Common myeloid progenitor, CD34-positive (primary cell): ENCODE measurements around the gene KPNA4.

Experiments used
- CTCF ChIA-PET: fragments of 350-600 bp; sonication (Branson Sonifier 250); formaldehyde crosslinking; loops from one replicate; lab custom pipeline; 2021; ENCODE audit warnings: antibody characterized with exemption; lab: Charles Lee
- POLR2A ChIA-PET: fragments of 350-600 bp; sonication (Branson Sonifier 250); formaldehyde crosslinking; loops from one replicate; lab custom pipeline; 2021; ENCODE audit warnings: antibody characterized with exemption; lab: Charles Lee
- DNase-seq, 3 donors: peaks; one replicate each; pipeline versions ENCODE4 v3.0.0 to v3.0.0-alpha.2; 2013
- H3K27ac ChIP-seq, 2 experiments: 1 replicate in 1 of 2; 2 replicates in 1 of 2; pipeline ENCODE4 v1.7.0; 2013; ENCODE audit warnings: inconsistent platforms in 2 of 2, low read length in 2 of 2, mild to moderate bottlenecking in 2 of 2, low read depth in 1 of 2, moderate library complexity in 1 of 2; ENCODE audit not compliant: severe bottlenecking in 2 of 2, insufficient read depth in 1 of 2, poor library complexity in 1 of 2
- H3K27me3 ChIP-seq, 5 experiments: replicated peaks in 2 of 5; 1 replicate in 3 of 5; 2 replicates in 2 of 5; pipeline versions ENCODE4 v1.6.1 to v1.7.0; 2013; ENCODE audit warnings: low read length in 4 of 5, mild to moderate bottlenecking in 2 of 5, moderate library complexity in 2 of 5, inconsistent platforms in 1 of 5; ENCODE audit not compliant: insufficient read depth in 5 of 5, control insufficient read depth in 4 of 5
- H3K36me3 ChIP-seq, 4 experiments: 1 replicate in 2 of 4; 2 replicates in 2 of 4; pipeline versions ENCODE4 v1.6.1 to v1.7.0; 2013; ENCODE audit warnings: low read length in 3 of 4, control low read depth in 1 of 4, mild to moderate bottlenecking in 1 of 4; ENCODE audit not compliant: control insufficient read depth in 4 of 4, insufficient read depth in 4 of 4
- H3K4me1 ChIP-seq, 4 experiments: 1 replicate in 3 of 4; 2 replicates in 1 of 4; pipeline versions ENCODE4 v1.6.1 to v1.7.1; 2013; ENCODE audit warnings: low read length in 3 of 4, mild to moderate bottlenecking in 3 of 4, control low read depth in 1 of 4, inconsistent platforms in 1 of 4, moderate library complexity in 1 of 4; ENCODE audit not compliant: control insufficient read depth in 4 of 4, insufficient read depth in 4 of 4; ENCODE audit errors: control extremely low read depth in 1 of 4
- H3K4me3 ChIP-seq, 7 experiments: 1 replicate in 4 of 7; 2 replicates in 3 of 7; pipeline versions ENCODE4 v1.5.1 to v1.7.0; 2013; ENCODE audit warnings: mild to moderate bottlenecking in 7 of 7, low read length in 6 of 7, moderate library complexity in 6 of 7, inconsistent platforms in 2 of 7, low read depth in 2 of 7, control low read depth in 1 of 7; ENCODE audit not compliant: insufficient read depth in 4 of 7, control insufficient read depth in 1 of 7; ENCODE audit errors: extremely low read depth in 1 of 7
- H3K9me3 ChIP-seq, 5 experiments: 1 replicate in 4 of 5; 2 replicates in 1 of 5; pipeline versions ENCODE4 v1.6.1 to v1.7.1; 2013; ENCODE audit warnings: low read length in 4 of 5, mild to moderate bottlenecking in 2 of 5, inconsistent platforms in 1 of 5, low read depth in 1 of 5, moderate library complexity in 1 of 5; ENCODE audit not compliant: control insufficient read depth in 4 of 5, insufficient read depth in 2 of 5; ENCODE audit errors: control extremely low read depth in 1 of 5
- WGBS: methylation state at CpG from one replicate; pipeline ENCODE4 v1.1.5; 2013; ENCODE audit not compliant: insufficient coverage; 5-methylcytosine and 5-hydroxymethylcytosine counted together

Gene KPNA4

GRCh38 chr3:160553827-160554226 lies 11.5 kb downstream of the KPNA4 start:
- CTCF ChIA-PET: interaction anchor here (1.8 kb wide), 1 partner anchor 10 kb away, joined by 8 read pairs; no protein-coding TSS in a partner anchor
- peaks cover 1 to 22% (median 10%) of the 10 kb centered on the region in 5 experiments for H3K9me3 ChIP-seq
- H3K4me1 ChIP-seq: no peaks in the 10 kb centered on the region
- no peak for DNase-seq
- POLR2A ChIA-PET: interaction anchor here (1.7 kb wide), 1 partner anchor 10 kb away, joined by 4 read pairs; no protein-coding TSS in a partner anchor
- H3K4me3 ChIP-seq: no peak overlapping the region
- WGBS: no CpG with 5 or more reads among the region's 1 CpG
- H3K27ac ChIP-seq: no peak overlapping the region
- H3K27me3 ChIP-seq: no peaks in the 10 kb centered on the region
- H3K36me3 ChIP-seq: peaks cover 0 to 24% (median 11%) of the 10 kb centered on the region in 4 experiments

- H3K9me3 ChIP-seq: peaks cover 0 to 25% (median 12%) of the 10 kb centered on the region in 5 experiments
- no peaks in the 10 kb centered on the region for H3K27me3 ChIP-seq
- 94% methylated on average over 2 of the region's 4 CpGs for WGBS
- H3K4me3 ChIP-seq: no peak overlapping the region
- peaks cover 0 to 9% (median 5%) of the 10 kb centered on the region in 4 experiments for H3K4me1 ChIP-seq
- peaks cover 0 to 19% (median 8%) of the 10 kb centered on the region in 4 experiments for H3K36me3 ChIP-seq
- POLR2A ChIA-PET: no interaction called here
- DNase-seq: no peak
- no peak overlapping the region for H3K27ac ChIP-seq
- CTCF ChIA-PET: no interaction called here
Measured at GRCh38 chr3:160546727-160547126, 18.6 kb downstream of the KPNA4 start.

DNA sequence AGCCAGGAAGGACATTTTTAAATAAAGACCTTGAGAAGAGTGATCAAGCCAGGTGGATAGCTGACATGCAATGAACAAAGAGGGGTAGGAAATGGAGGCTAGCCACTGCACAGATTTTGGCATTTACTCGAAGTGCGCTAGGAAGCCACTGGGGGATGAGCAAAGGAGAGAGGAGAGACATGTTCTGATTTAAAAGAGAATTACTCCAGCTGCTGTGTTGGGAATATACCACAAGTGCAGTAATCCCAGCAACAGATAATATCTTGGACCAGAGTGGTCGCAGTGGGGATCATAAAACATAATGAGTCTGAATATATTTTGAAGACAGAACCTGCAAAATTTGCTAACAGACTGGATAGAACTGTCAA lies 19.9 kb downstream of the KPNA4 start:
- WGBS: 87% methylated on average over 3 of the region's 3 CpGs
- peaks cover 0 to 8% (median 4%) of the 10 kb centered on the region in 4 experiments for H3K36me3 ChIP-seq
- peaks cover 0 to 9% (median 5%) of the 10 kb centered on the region in 4 experiments for H3K4me1 ChIP-seq
- peaks cover 0 to 17% (median 6%) of the 10 kb centered on the region in 5 experiments for H3K9me3 ChIP-seq
- POLR2A ChIA-PET: no interaction called here
- no peak overlapping the region for H3K4me3 ChIP-seq
- no peak overlapping the region for H3K27ac ChIP-seq
- no peaks in the 10 kb centered on the region for H3K27me3 ChIP-seq
- DNase-seq: no peak
- CTCF ChIA-PET: no interaction called here

GRCh38 chr3:160544844-160545503 lies 20.4 kb downstream of the KPNA4 start:
- peaks cover 0 to 11% (median 2%) of the 10 kb centered on the region in 5 experiments for H3K9me3 ChIP-seq
- no peak overlapping the region for H3K4me3 ChIP-seq
- H3K27me3 ChIP-seq: no peaks in the 10 kb centered on the region
- POLR2A ChIA-PET: interaction anchor here (0.7 kb wide), 1 partner anchor 12 kb away, joined by 4 read pairs; no protein-coding TSS in a partner anchor
- H3K27ac ChIP-seq: no peak overlapping the region
- CTCF ChIA-PET: no interaction called here
- peaks cover 0 to 8% (median 1%) of the 10 kb centered on the region in 4 experiments for H3K36me3 ChIP-seq
- peaks cover 0 to 9% (median 5%) of the 10 kb centered on the region in 4 experiments for H3K4me1 ChIP-seq
- DNase-seq: peak in 2 of 3 donors; percentile 33 to 54
- 33% methylated on average over 1 of the region's 2 CpGs for WGBS

DNA sequence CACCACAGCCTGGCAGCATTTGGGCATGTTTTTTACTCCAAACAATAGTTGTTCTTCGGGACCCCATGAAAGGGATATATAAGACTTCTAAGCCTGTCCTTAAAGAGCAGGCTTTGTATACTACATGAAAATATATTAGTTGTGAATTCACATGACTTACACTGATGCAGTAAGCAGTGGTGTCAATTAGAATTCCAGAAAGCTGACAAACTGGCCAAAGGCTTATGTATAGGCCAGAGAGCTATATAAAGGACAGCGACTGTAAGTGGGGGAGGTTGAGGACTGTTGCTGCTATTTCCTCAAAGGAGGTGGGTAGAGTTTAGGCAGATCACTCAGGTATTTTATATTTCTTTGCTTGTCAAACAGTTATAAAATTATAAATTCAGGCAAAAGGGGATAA lies 24.8 kb downstream of the KPNA4 start:
- peaks cover 0 to 8% (median 0%) of the 10 kb centered on the region in 4 experiments for H3K36me3 ChIP-seq
- no peak overlapping the region for H3K4me3 ChIP-seq
- ChIA-PET CTCF (interaction anchor here (1.7 kb wide), 1 partner anchor 12 kb away, joined by 3 read pairs; no protein-coding TSS in a partner anchor), POLR2A (no interaction called here)
- no peaks in the 10 kb centered on the region for H3K27me3 ChIP-seq
- H3K4me1 ChIP-seq: peaks cover 0 to 5% (median 3%) of the 10 kb centered on the region in 4 experiments
- no peaks in the 10 kb centered on the region for H3K9me3 ChIP-seq
- DNase-seq: no peak
- WGBS: no CpG with 5 or more reads among the region's 2 CpGs
- H3K27ac ChIP-seq: no peak overlapping the region

DNA sequence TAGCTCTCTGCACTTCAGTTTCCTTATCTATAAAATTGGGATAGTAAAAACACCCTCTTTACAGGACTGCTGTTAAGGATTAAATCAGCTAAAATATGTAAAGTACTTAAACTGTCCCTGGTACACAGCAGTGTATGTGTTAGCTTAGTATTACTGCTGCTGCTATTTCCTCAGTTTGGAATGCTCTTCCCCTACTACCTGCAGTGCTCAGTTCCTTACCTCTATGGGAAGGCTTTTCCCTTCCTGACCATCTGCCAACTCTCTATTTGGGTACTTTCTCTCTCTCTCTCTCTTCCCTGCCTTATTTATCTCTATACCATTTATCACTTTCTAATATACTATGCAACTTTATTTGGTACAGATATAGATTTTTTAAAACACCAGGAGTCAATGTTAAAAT lies 26.5 kb downstream of the KPNA4 start:
- no peak overlapping the region for H3K27ac ChIP-seq
- no peaks in the 10 kb centered on the region for H3K9me3 ChIP-seq
- no peaks in the 10 kb centered on the region for H3K27me3 ChIP-seq
- H3K4me1 ChIP-seq: peaks cover 0 to 3% (median 0%) of the 10 kb centered on the region in 4 experiments
- no peak for DNase-seq
- CTCF ChIA-PET: interaction anchor here (0.9 to 1.0 kb wide), 2 partner anchors 9 to 19 kb away, joined by 3 read pairs; no protein-coding TSS in a partner anchor
- no peak overlapping the region for H3K4me3 ChIP-seq
- POLR2A ChIA-PET: no interaction called here
- H3K36me3 ChIP-seq: peaks cover 2 to 13% (median 8%) of the 10 kb centered on the region in 4 experiments

- WGBS: 71% methylated on average over 1 of the region's 1 CpG
- ChIA-PET POLR2A (no interaction called here), CTCF (no interaction called here)
Measured at GRCh38 chr3:160537729-160538128, 27.6 kb downstream of the KPNA4 start.

More at GRCh38 chr3:160537729-160538128, 27.6 kb downstream of the KPNA4 start:
- Histone ChIP-seq H3K27me3 (no peaks in the 10 kb centered on the region), H3K27ac (no peak overlapping the region), H3K4me3 (no peak overlapping the region), H3K36me3 (peaks cover 2 to 13% (median 8%) of the 10 kb centered on the region in 4 experiments), H3K4me1 (peaks cover 0 to 3% (median 0%) of the 10 kb centered on the region in 4 experiments), H3K9me3 (no peaks in the 10 kb centered on the region)
- DNase-seq: no peak
